HepG2 (cell line): Measurements from ENCODE around the gene LYZ. TPM values are rescaled to one million over a fixed set of nuclear protein-coding genes. Genes with fewer than 3 reads are reported as not detected.
A peak's percentile ranks its signal among the peaks of the same experiment; 100 is the strongest.

Experiments used
- ATF6 ChIP-seq: sonication (generic); formaldehyde crosslinking; conservative IDR thresholded peaks from 2 replicates; pipeline ENCODE4 v1.4.0; 2020; ENCODE audit warnings: missing genetic modification reagents
- ATF7-NPFF ChIP-seq: sonication (generic); formaldehyde crosslinking; IDR thresholded peaks from 2 replicates; pipeline ENCODE4 v1.8.1; 2023; ENCODE audit warnings: mild to moderate bottlenecking, low read depth, missing genetic modification reagents, moderate library complexity
- BHLHE40 ChIP-seq: IDR thresholded peaks from 2 replicates; pipeline ENCODE4 v1.6.1; 2011; ENCODE audit warnings: low read length, improper control_type of control experiment
- CCAR2 ChIP-seq: fragments of 200-400 bp; formaldehyde crosslinking; optimal IDR thresholded peaks from 2 replicates; pipeline ENCODE3; 2018; ENCODE audit warnings: low read depth, mild to moderate bottlenecking, low read length, moderate library complexity
- DZIP1 ChIP-seq: sonication (generic); formaldehyde crosslinking; IDR thresholded peaks from 2 replicates; pipeline ENCODE4 v1.5.0; 2020; ENCODE audit warnings: mild to moderate bottlenecking, missing genetic modification reagents
- ETV5 ChIP-seq: IDR thresholded peaks from 2 replicates; pipeline ENCODE4 v1.6.1; 2018; ENCODE audit warnings: missing biosample characterization, missing genetic modification reagents, inconsistent platforms, borderline replicate concordance
- ETV6 ChIP-seq: sonication (generic); formaldehyde crosslinking; conservative IDR thresholded peaks from 2 replicates; pipeline ENCODE4 v1.4.0; 2020; ENCODE audit warnings: missing genetic modification reagents
- FOXP1 ChIP-seq, 2 experiments: fragments of 450-650 bp in 1 of 2; IDR thresholded peaks; 2 replicates each; pipeline ENCODE4 v1.6.1; 2017 to 2018; ENCODE audit warnings: antibody characterized with exemption in 1 of 2
- HMG20A ChIP-seq: IDR thresholded peaks from 2 replicates; pipeline ENCODE4 v1.6.1; 2016; ENCODE audit warnings: borderline replicate concordance
- HNF4A ChIP-seq: sonication (generic); formaldehyde crosslinking; IDR thresholded peaks from 2 replicates; pipeline ENCODE4 v1.4.0; 2020; ENCODE audit warnings: missing genetic modification reagents
- KLF9 ChIP-seq: IDR thresholded peaks from 2 replicates; pipeline ENCODE4 v1.6.1; 2016; ENCODE audit warnings: low read depth
- POLR2G ChIP-seq: fragments of 200-400 bp; formaldehyde crosslinking; IDR thresholded peaks from 2 replicates; pipeline ENCODE4 v1.6.1; 2018; ENCODE audit warnings: mild to moderate bottlenecking, low read depth, low read length, moderate library complexity
- PRMT3 ChIP-seq: sonication (generic); formaldehyde crosslinking; IDR thresholded peaks from 2 replicates; pipeline ENCODE4 v1.8.1; 2022; ENCODE audit warnings: low read depth, mild to moderate bottlenecking, moderate library complexity, missing genetic modification reagents, borderline replicate concordance
- SETDB1 ChIP-seq: sonication (generic); formaldehyde crosslinking; IDR thresholded peaks from 2 replicates; pipeline ENCODE4 v1.5.1; 2020; ENCODE audit warnings: missing genetic modification reagents, mild to moderate bottlenecking, borderline replicate concordance
- SNAPC2 ChIP-seq: sonication (generic); formaldehyde crosslinking; IDR thresholded peaks from 2 replicates; pipeline ENCODE4 v1.8.1; 2022; ENCODE audit warnings: mild to moderate bottlenecking, missing genetic modification reagents
- SOX6 ChIP-seq, 2 experiments: fragments of 450-650 bp in 1 of 2; sonication (generic) in 1 of 2; formaldehyde crosslinking in 1 of 2; IDR thresholded peaks; 2 replicates each; pipeline versions ENCODE4 v1.4.0 to v1.6.1; 2017 to 2020; ENCODE audit warnings: antibody characterized with exemption in 1 of 2, mild to moderate bottlenecking in 1 of 2, missing genetic modification reagents in 1 of 2
- SYNCRIP ChIP-seq: fragments of 200-400 bp; formaldehyde crosslinking; IDR thresholded peaks from 2 replicates; pipeline ENCODE4 v1.6.1; 2018; ENCODE audit warnings: mild to moderate bottlenecking, low read depth, low read length; ENCODE audit not compliant: insufficient read depth
- ZNF3 ChIP-seq: IDR thresholded peaks from 2 replicates; pipeline ENCODE4 v1.7.0; 2017; ENCODE audit warnings: inconsistent platforms
- ZNF562 ChIP-seq: sonication (generic); formaldehyde crosslinking; IDR thresholded peaks from 2 replicates; pipeline ENCODE4 v1.8.0; 2022; ENCODE audit warnings: missing genetic modification reagents, borderline replicate concordance
- ZNF597 ChIP-seq: sonication (generic); formaldehyde crosslinking; IDR thresholded peaks from 2 replicates; pipeline ENCODE4 v1.5.0; 2020; ENCODE audit warnings: missing genetic modification reagents
- ZNF660 ChIP-seq: sonication (generic); formaldehyde crosslinking; IDR thresholded peaks from 2 replicates; pipeline ENCODE4 v1.5.1; 2020; ENCODE audit warnings: mild to moderate bottlenecking, low read depth, missing genetic modification reagents, borderline replicate concordance
- ZNF747 ChIP-seq: sonication (generic); formaldehyde crosslinking; IDR thresholded peaks from 2 replicates; pipeline ENCODE4 v1.8.1; 2023; ENCODE audit warnings: missing genetic modification reagents, mild to moderate bottlenecking, borderline replicate concordance
- ZNF784 ChIP-seq: sonication (generic); formaldehyde crosslinking; IDR thresholded peaks from 2 replicates; pipeline ENCODE4 v1.5.1; 2020; ENCODE audit warnings: missing genetic modification reagents, mild to moderate bottlenecking, borderline replicate concordance
- polyA plus RNA-seq, 8 experiments: library from polyadenylated mRNA; depleted of rRNA in 3 of 8; stranded (reverse) in 7 of 8; unstranded in 1 of 8; fragments of >200 nt; fragmentation: Illumina TruSeq in 4 of 8; extraction: Trizol in 4 of 8; gene quantifications; 2 replicates each; pipeline versions ENCODE4 v1.2.1 to v1.2.3, GENCODE V29; 2011 to 2016; ENCODE audit warnings: low read depth in 4 of 8, missing spikeins in 1 of 8, mixed read lengths in 1 of 8; ENCODE audit not compliant: insufficient read depth in 1 of 8
- total RNA-seq, 5 experiments: library from RNA; depleted of rRNA; stranded (reverse); fragments of >200 nt; fragmentation: Illumina TruSeq; extraction: Trizol; gene quantifications; 2 replicates each; pipeline ENCODE4 v1.2.3, GENCODE V29; 2016; ENCODE audit warnings: low read depth in 1 of 5

LYZ gene
- total and polyA plus RNA-seq, 2 of the 13 experiments (the other 11 are each of a cell fraction or from before 2014, with no cell fraction given): 1,788 to 2,054 TPM

GRCh38 chr12:69329669-69330428, 18.3 kb upstream of the LYZ start (continued):
- TF ChIP-seq ATF6 (CRISPR knock-in tag) (no peak), ZNF747 (CRISPR knock-in tag) (no peak), ETV6 (CRISPR knock-in tag) (no peak), DZIP1 (CRISPR knock-in tag) (no peak), PRMT3 (CRISPR knock-in tag) (no peak), ETV5 (CRISPR knock-in tag) (peak; percentile 57; the same call in 1 of the 2 replicates), HNF4A (CRISPR knock-in tag) (no peak), HMG20A (CRISPR knock-in tag) (peak; percentile 38; the same call in 1 of the 2 replicates), ZNF597 (CRISPR knock-in tag) (no peak), KLF9 (CRISPR knock-in tag) (no peak), ZNF660 (no peak), ZNF3 (CRISPR knock-in tag) (no peak), ZNF784 (no peak), BHLHE40 (no peak), SYNCRIP (no peak), ATF7-NPFF (no peak), SETDB1 (no peak), SNAPC2 (no peak), SOX6 (IDR thresholded peaks at IDR 0.05) (no peak), SOX6 (CRISPR knock-in tag; IDR thresholded peaks at IDR 0.05) (peak; percentile 61; the same call in 1 of the 2 replicates), POLR2G (peak; percentile 50), ZNF562 (CRISPR knock-in tag) (no peak), FOXP1 (IDR thresholded peaks at IDR 0.05) (peak; percentile 60; the same call in 1 of the 2 replicates), FOXP1 (CRISPR knock-in tag; IDR thresholded peaks at IDR 0.05) (peak; percentile 78), CCAR2 (no peak)
